ENCODE results near the gene PCYT1A.

DNA sequence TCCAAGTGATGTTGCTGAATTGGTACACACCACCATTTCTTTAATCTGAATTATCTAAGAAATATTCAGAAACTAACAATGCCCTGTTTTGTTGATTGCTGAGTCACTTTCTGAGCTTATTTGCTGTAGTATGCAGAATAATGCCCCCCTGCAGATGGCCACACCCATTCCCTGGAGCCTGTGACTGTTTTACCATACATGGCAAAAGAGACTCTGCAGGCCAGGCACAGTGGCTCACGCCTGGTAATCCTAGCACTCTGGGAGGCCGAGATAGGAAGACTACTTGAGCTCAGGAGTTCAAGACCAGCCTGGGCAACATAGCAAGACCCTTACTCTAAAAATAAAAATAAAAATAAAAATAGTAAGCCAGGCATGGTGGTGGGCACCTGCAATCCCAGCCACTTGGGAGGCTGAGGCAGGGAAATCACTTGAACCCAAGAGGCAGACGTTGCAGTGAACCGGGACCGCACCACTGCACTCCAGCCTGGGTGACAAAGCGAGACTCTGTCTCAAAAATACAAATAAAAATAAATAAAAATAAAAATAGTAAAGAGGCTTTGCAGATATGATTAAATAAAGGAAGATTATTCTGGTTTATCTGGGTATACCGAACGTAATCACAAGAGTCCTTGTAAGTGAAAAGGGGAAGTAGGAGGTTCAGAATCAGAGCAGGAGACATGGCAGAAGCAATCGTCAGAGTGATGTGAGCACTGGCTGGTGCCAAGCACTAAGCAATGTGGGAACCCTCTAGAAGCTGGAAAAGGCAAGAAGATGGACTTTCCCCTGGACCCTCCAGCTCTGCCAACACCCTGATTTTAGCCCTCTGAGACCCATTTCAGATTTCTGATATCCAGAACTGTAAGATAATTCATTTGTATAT lies 19.0 kb downstream of the PCYT1A start:
- TF ChIP-seq, protein P1, sequence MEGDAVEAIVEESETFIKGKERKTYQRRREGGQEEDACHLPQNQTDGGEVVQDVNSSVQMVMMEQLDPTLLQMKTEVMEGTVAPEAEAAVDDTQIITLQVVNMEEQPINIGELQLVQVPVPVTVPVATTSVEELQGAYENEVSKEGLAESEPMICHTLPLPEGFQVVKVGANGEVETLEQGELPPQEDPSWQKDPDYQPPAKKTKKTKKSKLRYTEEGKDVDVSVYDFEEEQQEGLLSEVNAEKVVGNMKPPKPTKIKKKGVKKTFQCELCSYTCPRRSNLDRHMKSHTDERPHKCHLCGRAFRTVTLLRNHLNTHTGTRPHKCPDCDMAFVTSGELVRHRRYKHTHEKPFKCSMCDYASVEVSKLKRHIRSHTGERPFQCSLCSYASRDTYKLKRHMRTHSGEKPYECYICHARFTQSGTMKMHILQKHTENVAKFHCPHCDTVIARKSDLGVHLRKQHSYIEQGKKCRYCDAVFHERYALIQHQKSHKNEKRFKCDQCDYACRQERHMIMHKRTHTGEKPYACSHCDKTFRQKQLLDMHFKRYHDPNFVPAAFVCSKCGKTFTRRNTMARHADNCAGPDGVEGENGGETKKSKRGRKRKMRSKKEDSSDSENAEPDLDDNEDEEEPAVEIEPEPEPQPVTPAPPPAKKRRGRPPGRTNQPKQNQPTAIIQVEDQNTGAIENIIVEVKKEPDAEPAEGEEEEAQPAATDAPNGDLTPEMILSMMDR (optimal IDR thresholded peaks at IDR 0.05 in 1 of 3, IDR thresholded peaks at IDR 0.05 in 1 of 3, conservative IDR thresholded peaks at IDR 0.05 in 1 of 3; ENCODE audit: extremely low read depth in 1 of 3, insufficient read depth in 2 of 3, low read length in 3 of 3), result no peak
- no peak for TF ChIP-seq EZH2 (IDR thresholded peaks at IDR 0.05; ENCODE audit: low read length)

Measured in keratinocyte (primary cell).